ENCODE data around the gene HTR4. TPM values are rescaled to one million over a fixed set of nuclear protein-coding genes. Genes with fewer than 3 reads are reported as not detected.
"Not testable (repeated sequence)": the region's sequence is repeated elsewhere in the genome, so short reads cannot be mapped to it uniquely, and the experiment has no call there.

HTR4 gene
- total and polyA plus RNA-seq, 8 donors, result 0.92 to 17.4 (median 7.6) TPM; not detected in 5

GRCh38 chr5:148684528-148684927 lies 30.2 kb upstream of the HTR4 start:
- 23 to 36% (median 27%) methylated on average over 2 of the region's 2 CpGs for WGBS, 5 donors
- intact Hi-C loops (cut with DNase I; ENCODE audit: low total_unique reads), result no loop called here
- H3K4me3 ChIP-seq, result no peak overlapping the region
- H3K27me3 ChIP-seq, result no peaks in the 10 kb centered on the region
- H3K4me1 ChIP-seq, result peaks cover 0 to 16% (median 4%) of the 10 kb centered on the region in 4 donors
- no peaks in the 10 kb centered on the region for H3K36me3 ChIP-seq
- TF ChIP-seq POLR2A (IDR thresholded peaks at IDR 0.05), result no peak
- no peak for TF ChIP-seq CTCF (IDR thresholded peaks at IDR 0.05)
- TF ChIP-seq POLR2AphosphoS5 (IDR thresholded peaks at IDR 0.05), result no peak
- TF ChIP-seq EP300 (IDR thresholded peaks at IDR 0.05), result no peak
- no peak for DNase-seq
- no peak overlapping the region for H3K27ac ChIP-seq
- H3K9me3 ChIP-seq, result peaks cover 0 to 10% (median 6%) of the 10 kb centered on the region in 4 donors

GRCh38 chr5:148683651-148684050 lies 29.3 kb upstream of the HTR4 start:
- no peak for TF ChIP-seq CTCF (IDR thresholded peaks at IDR 0.05)
- no peak for TF ChIP-seq POLR2AphosphoS5 (IDR thresholded peaks at IDR 0.05)
- TF ChIP-seq EP300 (IDR thresholded peaks at IDR 0.05), result no peak
- no peak for TF ChIP-seq POLR2A (IDR thresholded peaks at IDR 0.05)
- Histone ChIP-seq H3K4me1 (peaks cover 0 to 16% (median 4%) of the 10 kb centered on the region in 4 donors), H3K27ac (no peak overlapping the region), H3K4me3 (no peak overlapping the region), H3K27me3 (no peaks in the 10 kb centered on the region), H3K36me3 (no peaks in the 10 kb centered on the region), H3K9me3 (peaks cover 0 to 4% (median 2%) of the 10 kb centered on the region in 4 donors)
- intact Hi-C loops (cut with DNase I; ENCODE audit: low total_unique reads), result no loop called here
- WGBS, 5 donors, result 91 to 98% (median 93%) methylated on average over 2 of the region's 2 CpGs
- no peak for DNase-seq

GRCh38 chr5:148682058-148683026 lies 28.0 kb upstream of the HTR4 start:
- DNase-seq, result no peak
- Histone ChIP-seq H3K27ac (no peak overlapping the region), H3K27me3 (no peaks in the 10 kb centered on the region), H3K4me3 (no peak overlapping the region), H3K4me1 (peaks cover 0 to 16% (median 4%) of the 10 kb centered on the region in 4 donors), H3K36me3 (no peaks in the 10 kb centered on the region), H3K9me3 (no peaks in the 10 kb centered on the region)
- intact Hi-C loops (cut with DNase I; ENCODE audit: low total_unique reads), result no loop called here
- WGBS, 5 donors, result 32 to 44% (median 39%) methylated on average over 8 of the region's 8 CpGs
- TF ChIP-seq CTCF (IDR thresholded peaks at IDR 0.05) (no peak), POLR2A (IDR thresholded peaks at IDR 0.05) (no peak), POLR2AphosphoS5 (IDR thresholded peaks at IDR 0.05) (no peak), EP300 (IDR thresholded peaks at IDR 0.05) (no peak)

GRCh38 chr5:148681157-148682057 lies 27.1 kb upstream of the HTR4 start:
- DNase-seq, result no peak
- Histone ChIP-seq H3K9me3 (no peaks in the 10 kb centered on the region), H3K27ac (no peak overlapping the region), H3K27me3 (no peaks in the 10 kb centered on the region), H3K36me3 (no peaks in the 10 kb centered on the region), H3K4me1 (peaks cover 0 to 16% (median 4%) of the 10 kb centered on the region in 4 donors), H3K4me3 (no peak overlapping the region)
- 53 to 61% (median 56%) methylated on average over 6 of the region's 6 CpGs for WGBS, 5 donors
- intact Hi-C loops (cut with DNase I; ENCODE audit: low total_unique reads), result no loop called here
- TF ChIP-seq CTCF (IDR thresholded peaks at IDR 0.05) (no peak), EP300 (IDR thresholded peaks at IDR 0.05) (no peak), POLR2A (IDR thresholded peaks at IDR 0.05) (no peak), POLR2AphosphoS5 (IDR thresholded peaks at IDR 0.05) (no peak)

GRCh38 chr5:148673704-148674103 lies 19.4 kb upstream of the HTR4 start:
- H3K27me3 ChIP-seq; H3K36me3 ChIP-seq; H3K27ac ChIP-seq; H3K4me3 ChIP-seq; H3K4me1 ChIP-seq; DNase-seq; intact Hi-C loops (cut with DNase I; ENCODE audit: low total_unique reads): not testable (repeated sequence)
- peaks cover 4 to 13% (median 10%) of the 10 kb centered on the region in 4 donors for H3K9me3 ChIP-seq
- WGBS, 5 donors, result 73 to 92% (median 88%) methylated on average over 4 to 6 of the region's 6 CpGs
